PC-3 (cell line): ENCODE results near the gene TRMT10C. TPM values are rescaled to one million over a fixed set of nuclear protein-coding genes. Genes with fewer than 3 reads are reported as not detected.

ENCODE experiments used
- ATAC-seq: fragments of 200-7000 bp; cut with Tn5 transposase; 2 replicates; pipeline ENCODE4 v1.9.1; 2020; ENCODE audit warnings: mild to moderate bottlenecking, moderate library complexity
- BruUV-seq: library from RNA; stranded (reverse); fragments of 400-500 nt; replicated peaks from 2 replicates; lab custom pipeline; 2021; lab: Mats Ljungman, UMichigan
- CTCF ChIA-PET: fragments of 300-600 bp; sonication (Branson Sonifier 250); formaldehyde crosslinking; loops from one replicate; lab custom pipeline; 2022; ENCODE audit warnings: antibody characterized with exemption; lab: Charles Lee
- POLR2A ChIA-PET: fragments of 300-600 bp; sonication (Branson Sonifier 250); formaldehyde crosslinking; loops from one replicate; lab custom pipeline; 2022; ENCODE audit warnings: antibody characterized with exemption; ENCODE audit not compliant: unreplicated experiment; lab: Charles Lee
- DNase-seq: peaks from one replicate; pipeline ENCODE4 v3.0.0-alpha.2; 2015
- H2AFZ ChIP-seq: fragments of 300-600 bp; sonication (generic); 2 replicates; pipeline ENCODE4 v1.6.0; 2016; ENCODE audit warnings: antibody characterized with exemption, low read length
- H3F3A ChIP-seq: fragments of 300-600 bp; sonication (generic); one replicate; pipeline ENCODE4 v1.6.0; 2017; ENCODE audit warnings: antibody characterized with exemption, low read length, control low read depth, mild to moderate bottlenecking; ENCODE audit not compliant: unreplicated experiment
- H3K27ac ChIP-seq: fragments of 300-600 bp; sonication (generic); 2 replicates; pipeline ENCODE4 v1.5.1; 2016; ENCODE audit warnings: mild to moderate bottlenecking, low read length
- H3K27me3 ChIP-seq: fragments of 300-600 bp; sonication (generic); 2 replicates; pipeline ENCODE4 v1.6.1; 2016; ENCODE audit warnings: low read length, mixed read lengths
- H3K36me3 ChIP-seq: fragments of 300-600 bp; sonication (generic); 2 replicates; pipeline ENCODE4 v1.6.1; 2016; ENCODE audit warnings: low read depth, mixed run types, low read length, mixed read lengths
- H3K4me1 ChIP-seq: fragments of 300-600 bp; sonication (generic); 2 replicates; pipeline ENCODE4 v1.5.1; 2016; ENCODE audit warnings: low read length; ENCODE audit not compliant: insufficient read depth
- H3K4me2 ChIP-seq: fragments of 300-600 bp; sonication (generic); 2 replicates; pipeline ENCODE4 v1.6.0; 2016; ENCODE audit warnings: low read length
- H3K4me3 ChIP-seq: fragments of 300-600 bp; sonication (generic); 2 replicates; pipeline ENCODE4 v1.5.1; 2016; ENCODE audit warnings: mild to moderate bottlenecking, low read length, mixed read lengths
- H3K79me2 ChIP-seq: fragments of 300-600 bp; sonication (generic); 2 replicates; pipeline ENCODE4 v1.6.1; 2017; ENCODE audit warnings: low read length, mixed read lengths
- H3K9ac ChIP-seq: fragments of 300-600 bp; sonication (generic); 2 replicates; pipeline ENCODE4 v1.6.0; 2016; ENCODE audit warnings: mild to moderate bottlenecking, low read length
- H3K9me2 ChIP-seq: fragments of 300-600 bp; sonication (generic); replicated peaks from 2 replicates; pipeline ENCODE4 v1.6.1; 2016; ENCODE audit warnings: mixed run types, low read length, mixed read lengths
- H3K9me3 ChIP-seq: fragments of 300-600 bp; sonication (generic); 2 replicates; pipeline ENCODE4 v1.6.1; 2016; ENCODE audit warnings: low read length, mixed read lengths
- H4K20me1 ChIP-seq: fragments of 300-600 bp; sonication (generic); 2 replicates; pipeline ENCODE4 v1.6.1; 2016; ENCODE audit warnings: low read length, mixed read lengths
- EZH2 ChIP-seq: fragments of 300-600 bp; sonication (generic); IDR thresholded peaks from one replicate; pipeline ENCODE4 v1.6.1; 2017; ENCODE audit warnings: antibody characterized with exemption, mild to moderate bottlenecking, low read length; ENCODE audit not compliant: unreplicated experiment
- EZH2phosphoT487 ChIP-seq: fragments of 300-600 bp; sonication (generic); IDR thresholded peaks from 2 replicates; pipeline ENCODE4 v1.6.1; 2018; ENCODE audit warnings: mild to moderate bottlenecking, antibody characterized with exemption, low read length, borderline replicate concordance
- intact Hi-C: fragments of 100-400 bp; cut with micrococcal nuclease; formaldehyde crosslinking; loops from 2 replicates; pipeline ENCODE4 v1.9.0; 2023
- total RNA-seq: library from RNA; depleted of rRNA; stranded (reverse); fragments of >200 nt; gene quantifications from 2 replicates; pipeline ENCODE4 v1.2.3, GENCODE V29; 2014
- TF ChIP-seq, protein P1 (sequence below): fragments of 300-600 bp; sonication (generic); conservative IDR thresholded peaks from 2 replicates; pipeline ENCODE4 v1.5.1; 2017; ENCODE audit warnings: antibody characterized with exemption, low read depth, mild to moderate bottlenecking, low read length

The TRMT10C gene
- total RNA-seq, 1 experiment from 2014 or later, result 35.2 TPM

- Histone ChIP-seq H3K27ac (no peak overlapping the region), H3K4me1 (peaks cover 32% of the 10 kb centered on the region), H3K4me2 (peak overlapping the region; percentile 10; the same call in 1 of the 2 replicates), H3K4me3 (no peak overlapping the region), H3K36me3 (peaks cover 5% of the 10 kb centered on the region), H3K9me3 (no peaks in the 10 kb centered on the region), H3K79me2 (peaks cover 26% of the 10 kb centered on the region), H3F3A (no peaks in the 10 kb centered on the region), H3K27me3 (no peaks in the 10 kb centered on the region), H4K20me1 (peaks cover 19% of the 10 kb centered on the region), H3K9me2 (no peaks in the 10 kb centered on the region), H3K9ac (no peak overlapping the region), H2AFZ (0 out of 2 replicates have a peak overlapping the region, but pooled peaks have one; percentile 2)
- no TSS peak for BruUV-seq
- ChIA-PET POLR2A (no interaction called here), CTCF (no interaction called here)
- TF ChIP-seq EZH2 (no peak), EZH2phosphoT487 (no peak)
- TF ChIP-seq, protein P1, sequence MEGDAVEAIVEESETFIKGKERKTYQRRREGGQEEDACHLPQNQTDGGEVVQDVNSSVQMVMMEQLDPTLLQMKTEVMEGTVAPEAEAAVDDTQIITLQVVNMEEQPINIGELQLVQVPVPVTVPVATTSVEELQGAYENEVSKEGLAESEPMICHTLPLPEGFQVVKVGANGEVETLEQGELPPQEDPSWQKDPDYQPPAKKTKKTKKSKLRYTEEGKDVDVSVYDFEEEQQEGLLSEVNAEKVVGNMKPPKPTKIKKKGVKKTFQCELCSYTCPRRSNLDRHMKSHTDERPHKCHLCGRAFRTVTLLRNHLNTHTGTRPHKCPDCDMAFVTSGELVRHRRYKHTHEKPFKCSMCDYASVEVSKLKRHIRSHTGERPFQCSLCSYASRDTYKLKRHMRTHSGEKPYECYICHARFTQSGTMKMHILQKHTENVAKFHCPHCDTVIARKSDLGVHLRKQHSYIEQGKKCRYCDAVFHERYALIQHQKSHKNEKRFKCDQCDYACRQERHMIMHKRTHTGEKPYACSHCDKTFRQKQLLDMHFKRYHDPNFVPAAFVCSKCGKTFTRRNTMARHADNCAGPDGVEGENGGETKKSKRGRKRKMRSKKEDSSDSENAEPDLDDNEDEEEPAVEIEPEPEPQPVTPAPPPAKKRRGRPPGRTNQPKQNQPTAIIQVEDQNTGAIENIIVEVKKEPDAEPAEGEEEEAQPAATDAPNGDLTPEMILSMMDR, result no peak
- DNase-seq (peak; percentile 31), ATAC-seq (no peak)
- intact Hi-C loops, result no loop called here
Observed at GRCh38 chr3:101571028-101571895, 9.6 kb downstream of the TRMT10C start.

- ChIA-PET CTCF (interaction anchor here (0.6 to 1.3 kb wide), 5 partner anchors 34 to 1058 kb away, joined by 3 to 9 read pairs (median 3); partner anchors contain the start of gene RPL24), POLR2A (interaction anchor here (0.6 to 1.6 kb wide), 9 partner anchors 12 to 1198 kb away, joined by 3 to 11 read pairs (median 4); partner anchors contain the start of genes RPL24, TRMT10C and ZBTB11)
- no peaks in the 10 kb centered on the region for H3K27me3 ChIP-seq
- H3K36me3 ChIP-seq, result peaks cover 7% of the 10 kb centered on the region; the same call in 1 of the 2 replicates
- no peaks in the 10 kb centered on the region for H3K9me3 ChIP-seq
- TF ChIP-seq EZH2phosphoT487 (no peak), EZH2 (no peak)
- TF ChIP-seq, protein P1, result peak; percentile 97
- H3K9ac ChIP-seq, result peak within 1 kb of the TSS; percentile 99
- H3K4me3 ChIP-seq, result peak within 1 kb of the TSS; percentile 95
- intact Hi-C loops, result loop anchor here (1.0 to 2.0 kb wide), 4 partner anchors 61 to 581 kb away; partner anchors contain the start of genes ABI3BP, SENP7 and ZBTB11
- peaks cover 26% of the 10 kb centered on the region for H4K20me1 ChIP-seq
- peak within 1 kb of the TSS; percentile 85 for H3K27ac ChIP-seq
- H3K4me1 ChIP-seq, result peaks cover 19% of the 10 kb centered on the region
- peak; percentile 99 for DNase-seq
- BruUV-seq, result TSS peak; percentile 86
- ATAC-seq, result peak; percentile 82
- peaks cover 46% of the 10 kb centered on the region for H3K79me2 ChIP-seq
- no peaks in the 10 kb centered on the region for H3K9me2 ChIP-seq
- H2AFZ ChIP-seq, result peak within 1 kb of the TSS; percentile 90
- H3K4me2 ChIP-seq, result peak within 1 kb of the TSS; percentile 96
- H3F3A ChIP-seq, result no peaks in the 10 kb centered on the region
Observed at GRCh38 chr3:101573449-101574387, 12.1 kb downstream of the TRMT10C start, which contains the start of gene PCNP. Gene PCNP (plus strand): TSS chr3:101574180. CDS start chr3:101574216, 36 bp downstream.
